Naive thymus-derived CD4-positive, alpha-beta T cell (primary cell): ENCODE measurements around the gene GRM5. TPM values are rescaled to one million over a fixed set of nuclear protein-coding genes. Genes with fewer than 3 reads are reported as not detected.
A peak's percentile ranks its signal among the peaks of the same experiment; 100 is the strongest.

Source experiments
- ATAC-seq: fragments of 150-1000 bp; cut with Tn5 transposase; 2 replicates; pipeline ENCODE4 v1.10.0; 2021; ENCODE audit warnings: mild to moderate bottlenecking, moderate library complexity
- CTCF ChIA-PET: fragments of 350-600 bp; sonication (Branson Sonifier 250); formaldehyde crosslinking; loops from one replicate; lab custom pipeline; 2021; ENCODE audit warnings: antibody characterized with exemption; lab: Charles Lee
- POLR2A ChIA-PET: fragments of 350-600 bp; sonication (Branson Sonifier 250); formaldehyde crosslinking; loops from one replicate; lab custom pipeline; 2021; ENCODE audit warnings: antibody characterized with exemption, inconsistent platforms; lab: Charles Lee
- DNase-seq, 9 donors: peaks; one replicate each; pipeline versions ENCODE4 v3.0.0 to v3.0.0-alpha.2; 2020 to 2022; ENCODE audit warnings: mixed read lengths in 1 of 9
- H3K27ac ChIP-seq: one replicate; pipeline ENCODE4 v1.7.0; 2013; ENCODE audit warnings: mild to moderate bottlenecking, low read depth, low read length, moderate library complexity
- H3K27me3 ChIP-seq, 2 donors: one replicate each; pipeline ENCODE4 v1.7.0; 2013; ENCODE audit warnings: low read length in 2 of 2, mild to moderate bottlenecking in 2 of 2, moderate library complexity in 2 of 2; ENCODE audit not compliant: control insufficient read depth in 2 of 2, insufficient read depth in 2 of 2
- H3K36me3 ChIP-seq, 3 experiments: 1 replicate in 2 of 3; 2 replicates in 1 of 3; pipeline ENCODE4 v1.7.0; 2013; ENCODE audit warnings: low read length in 3 of 3, mild to moderate bottlenecking in 3 of 3, moderate library complexity in 1 of 3; ENCODE audit not compliant: insufficient read depth in 3 of 3, control insufficient read depth in 2 of 3
- H3K4me1 ChIP-seq, 2 donors: one replicate each; pipeline ENCODE4 v1.7.0; 2013; ENCODE audit warnings: low read length in 2 of 2, mild to moderate bottlenecking in 2 of 2, moderate library complexity in 1 of 2; ENCODE audit not compliant: control insufficient read depth in 2 of 2, insufficient read depth in 2 of 2
- H3K4me3 ChIP-seq: 2 replicates; pipeline ENCODE4 v1.7.0; 2013; ENCODE audit warnings: mild to moderate bottlenecking, low read length
- H3K9me3 ChIP-seq, 3 experiments: 1 replicate in 2 of 3; 2 replicates in 1 of 3; pipeline ENCODE4 v1.7.0; 2013; ENCODE audit warnings: low read length in 3 of 3; ENCODE audit not compliant: control insufficient read depth in 2 of 3
- H3K27ac Mint-ChIP-seq, 9 donors: one replicate each; pipeline ENCODE4 v1.8.0; 2020 to 2022; ENCODE audit warnings: mixed read lengths in 9 of 9, mild to moderate bottlenecking in 8 of 9, moderate library complexity in 5 of 9, inconsistent platforms in 2 of 9
- H3K27me3 Mint-ChIP-seq, 5 donors: one replicate each; pipeline ENCODE4 v1.8.0; 2021 to 2022; ENCODE audit warnings: mixed read lengths in 5 of 5, mild to moderate bottlenecking in 1 of 5
- H3K36me3 Mint-ChIP-seq, 5 donors: one replicate each; pipeline ENCODE4 v1.8.0; 2020 to 2022; ENCODE audit warnings: mixed read lengths in 5 of 5, mild to moderate bottlenecking in 3 of 5, inconsistent platforms in 1 of 5
- H3K4me1 Mint-ChIP-seq, 7 donors: one replicate each; pipeline ENCODE4 v1.8.0; 2020 to 2022; ENCODE audit warnings: mixed read lengths in 7 of 7, mild to moderate bottlenecking in 3 of 7, inconsistent platforms in 1 of 7
- H3K4me3 Mint-ChIP-seq, 10 donors: one replicate each; pipeline ENCODE4 v1.8.0; 2020 to 2022; ENCODE audit warnings: mild to moderate bottlenecking in 10 of 10, mixed read lengths in 10 of 10, moderate library complexity in 6 of 10, inconsistent platforms in 2 of 10
- H3K9me3 Mint-ChIP-seq, 11 donors: one replicate each; pipeline ENCODE4 v1.8.0; 2020 to 2022; ENCODE audit warnings: mixed read lengths in 11 of 11, mild to moderate bottlenecking in 4 of 11, inconsistent platforms in 1 of 11, moderate library complexity in 1 of 11
- intact Hi-C, 2 donors: fragments of 100-400 bp; cut with micrococcal nuclease; formaldehyde crosslinking; loops; one replicate each; pipeline ENCODE4 v1.15.1; 2023
- polyA plus RNA-seq, 2 donors: library from polyadenylated mRNA; unstranded; fragments of 300-500 nt; fragmentation: Illumina TruSeq; gene quantifications; one replicate each; pipeline ENCODE4 v1.2.3, GENCODE V29; 2021
- total RNA-seq, 6 experiments: library from RNA in 5 of 6; stranded (reverse) in 5 of 6; gene quantifications; 1 replicate in 5 of 6; 2 replicates in 1 of 6; pipeline ENCODE4 v1.2.3 and lab custom pipeline; 2021 to 2026

GRM5 gene
- total and polyA plus RNA-seq, 7 experiments from 2014 or later = not detected

DNA sequence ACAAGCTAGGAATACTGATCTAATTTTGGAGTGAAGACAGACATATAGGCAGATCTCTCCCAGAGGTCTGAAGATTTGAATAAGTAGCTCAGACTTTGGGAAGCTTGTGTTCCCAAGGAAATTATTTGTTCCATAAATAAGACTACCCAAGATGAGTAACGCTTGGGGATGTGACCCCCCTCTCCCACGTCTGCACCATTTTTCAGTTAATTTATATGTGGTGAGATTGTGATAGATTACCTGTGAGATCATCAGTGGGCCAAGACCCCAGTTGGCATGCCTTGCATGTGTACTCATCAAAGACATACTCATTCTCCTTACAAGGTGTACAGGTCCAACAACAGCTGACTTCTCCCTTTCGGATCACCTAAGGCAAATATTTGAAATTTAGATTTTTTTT lies 475.4 kb downstream of the GRM5 start:
- Mint-ChIP-seq H3K27ac (no peak overlapping the region), H3K9me3 (no peaks in the 10 kb centered on the region), H3K4me3 (no peak overlapping the region), H3K27me3 (peaks cover 0 to 4% (median 0%) of the 10 kb centered on the region in 5 donors), H3K4me1 (peaks cover 0 to 20% (median 13%) of the 10 kb centered on the region in 7 donors), H3K36me3 (peaks cover 0 to 3% (median 0%) of the 10 kb centered on the region in 5 donors)
- Histone ChIP-seq H3K4me3 (no peak overlapping the region), H3K36me3 (no peaks in the 10 kb centered on the region), H3K27me3 (no peaks in the 10 kb centered on the region), H3K27ac (no peak overlapping the region), H3K9me3 (no peaks in the 10 kb centered on the region), H3K4me1 (no peaks in the 10 kb centered on the region)
- ATAC-seq (no peak), DNase-seq (no peak)
- ChIA-PET CTCF (no interaction called here), POLR2A (no interaction called here)
- intact Hi-C loops = no loop called here

- no peak for DNase-seq
- H3K9me3 Mint-ChIP-seq = no peaks in the 10 kb centered on the region
- Histone ChIP-seq H3K4me3 (no peak overlapping the region), H3K9me3 (no peaks in the 10 kb centered on the region), H3K27me3 (no peaks in the 10 kb centered on the region), H3K36me3 (no peaks in the 10 kb centered on the region), H3K4me1 (no peaks in the 10 kb centered on the region), H3K27ac (no peak overlapping the region)
- CTCF ChIA-PET = interaction anchor here (1.2 kb wide), 1 partner anchor 12 kb away, joined by 3 read pairs; no protein-coding TSS in a partner anchor
- ATAC-seq = no peak
- H3K4me3 Mint-ChIP-seq = no peak overlapping the region
- POLR2A ChIA-PET = no interaction called here
- intact Hi-C loops = no loop called here
- H3K4me1 Mint-ChIP-seq = peaks cover 0 to 22% (median 13%) of the 10 kb centered on the region in 7 donors
- H3K27ac Mint-ChIP-seq = peak overlapping the region in 1 of 9 donors; percentile 41
- H3K27me3 Mint-ChIP-seq = peaks cover 0 to 10% (median 8%) of the 10 kb centered on the region in 5 donors
- H3K36me3 Mint-ChIP-seq = peaks cover 0 to 3% (median 0%) of the 10 kb centered on the region in 5 donors
Measured at GRCh38 chr11:88583251-88583650, 482.5 kb downstream of the GRM5 start.

DNA sequence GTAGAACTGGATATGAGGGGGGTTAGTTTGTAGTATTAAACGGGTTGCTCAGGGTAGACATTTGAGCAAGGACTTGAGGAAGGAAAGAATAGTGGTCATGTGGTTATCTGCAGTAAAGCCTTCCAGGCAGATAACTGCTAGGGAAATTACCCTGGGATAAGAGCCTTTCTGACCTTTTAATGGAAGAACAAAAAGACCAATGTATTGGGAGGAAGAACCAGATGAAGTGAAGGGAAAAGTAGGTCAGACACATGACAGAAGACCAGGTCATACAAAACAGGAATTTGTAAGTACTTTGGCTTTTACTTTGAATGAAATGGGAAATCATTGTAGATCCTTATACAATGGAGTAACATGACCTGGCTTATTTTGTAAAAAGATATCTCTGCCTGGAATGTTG lies 486.3 kb downstream of the GRM5 start:
- CTCF ChIA-PET = no interaction called here
- ATAC-seq (no peak), DNase-seq (no peak)
- no peak overlapping the region for H3K27ac ChIP-seq
- H3K36me3 ChIP-seq = no peaks in the 10 kb centered on the region
- Mint-ChIP-seq H3K36me3 (no peaks in the 10 kb centered on the region), H3K9me3 (no peaks in the 10 kb centered on the region), H3K4me3 (no peak overlapping the region), H3K27ac (no peak overlapping the region), H3K27me3 (peaks cover 0 to 10% (median 8%) of the 10 kb centered on the region in 5 donors), H3K4me1 (peaks cover 0 to 7% (median 0%) of the 10 kb centered on the region in 7 donors)
- intact Hi-C loops = no loop called here
- POLR2A ChIA-PET = no interaction called here
- no peaks in the 10 kb centered on the region for H3K27me3 ChIP-seq
- no peaks in the 10 kb centered on the region for H3K4me1 ChIP-seq
- no peaks in the 10 kb centered on the region for H3K9me3 ChIP-seq
- H3K4me3 ChIP-seq = no peak overlapping the region

DNA sequence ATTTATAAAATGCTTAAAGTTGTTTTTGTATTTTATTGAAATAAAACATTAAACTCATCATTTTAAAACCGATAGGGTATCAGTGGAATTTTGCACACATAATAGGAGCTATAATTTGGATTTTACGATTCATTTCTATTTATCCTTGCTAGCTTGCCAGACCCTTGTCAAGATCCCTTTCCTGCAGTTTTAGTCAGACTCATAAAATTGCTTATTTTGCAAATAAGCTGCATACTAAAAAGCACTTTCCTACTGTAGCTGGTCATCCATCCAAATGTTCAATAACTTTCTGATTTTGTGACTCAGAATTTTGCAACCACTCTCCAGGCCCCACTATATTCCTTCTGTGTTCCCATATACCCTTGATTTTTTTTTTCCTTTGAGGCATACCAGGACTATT lies 489.0 kb downstream of the GRM5 start:
- H3K4me1 Mint-ChIP-seq = no peaks in the 10 kb centered on the region
- POLR2A ChIA-PET = no interaction called here
- Histone ChIP-seq H3K4me3 (no peak overlapping the region), H3K36me3 (no peaks in the 10 kb centered on the region), H3K9me3 (no peaks in the 10 kb centered on the region), H3K27ac (no peak overlapping the region), H3K27me3 (no peaks in the 10 kb centered on the region), H3K4me1 (no peaks in the 10 kb centered on the region)
- no peaks in the 10 kb centered on the region for H3K9me3 Mint-ChIP-seq
- peaks cover 0 to 11% (median 7%) of the 10 kb centered on the region in 5 donors for H3K27me3 Mint-ChIP-seq
- no peaks in the 10 kb centered on the region for H3K36me3 Mint-ChIP-seq
- no peak overlapping the region for H3K4me3 Mint-ChIP-seq
- intact Hi-C loops = loop anchor here in 1 of 2 donors (2.0 kb wide), 1 partner anchor 20 kb away; no protein-coding TSS in a partner anchor
- ATAC-seq (no peak), DNase-seq (no peak)
- H3K27ac Mint-ChIP-seq = no peak overlapping the region
- CTCF ChIA-PET = interaction anchor here (0.8 kb wide), 1 partner anchor 690 kb away, joined by 6 read pairs; no protein-coding TSS in a partner anchor

DNA sequence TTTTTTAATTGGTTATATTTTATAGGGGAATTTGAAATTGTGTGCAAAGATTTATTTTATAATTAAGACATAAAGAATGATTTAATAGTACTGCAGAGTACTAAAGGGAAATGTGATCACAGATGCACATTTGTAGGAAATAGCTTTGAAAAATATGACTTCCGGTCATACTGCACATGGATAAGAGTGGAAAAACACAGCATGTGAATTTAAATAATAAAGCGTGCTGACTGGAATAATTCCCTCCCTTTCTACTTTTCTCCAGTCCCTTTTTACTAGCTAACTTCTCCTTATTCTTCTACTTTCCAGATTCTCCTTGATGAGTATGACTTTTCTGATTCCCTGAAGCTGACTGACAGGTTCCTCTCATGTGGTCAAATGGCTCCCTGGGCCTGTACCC lies 489.9 kb downstream of the GRM5 start:
- ChIA-PET POLR2A (no interaction called here), CTCF (no interaction called here)
- Mint-ChIP-seq H3K9me3 (no peaks in the 10 kb centered on the region), H3K27ac (no peak overlapping the region), H3K36me3 (no peaks in the 10 kb centered on the region), H3K4me1 (no peaks in the 10 kb centered on the region), H3K27me3 (peaks cover 0 to 12% (median 7%) of the 10 kb centered on the region in 5 donors), H3K4me3 (no peak overlapping the region)
- intact Hi-C loops = loop anchor here in 1 of 2 donors (2.0 kb wide), 1 partner anchor 21 kb away; no protein-coding TSS in a partner anchor
- no peak for ATAC-seq
- Histone ChIP-seq H3K27me3 (no peaks in the 10 kb centered on the region), H3K4me1 (no peaks in the 10 kb centered on the region), H3K9me3 (no peaks in the 10 kb centered on the region), H3K4me3 (no peak overlapping the region), H3K27ac (no peak overlapping the region), H3K36me3 (no peaks in the 10 kb centered on the region)
- no peak for DNase-seq

- CTCF ChIA-PET = no interaction called here
- Mint-ChIP-seq H3K27ac (no peak overlapping the region), H3K4me3 (no peak overlapping the region), H3K9me3 (no peaks in the 10 kb centered on the region), H3K4me1 (no peaks in the 10 kb centered on the region), H3K36me3 (no peaks in the 10 kb centered on the region), H3K27me3 (peaks cover 0 to 4% (median 0%) of the 10 kb centered on the region in 5 donors)
- no peak overlapping the region for H3K4me3 ChIP-seq
- POLR2A ChIA-PET = interaction anchor here (0.6 kb wide), 1 partner anchor 301 kb away, joined by 3 read pairs; no protein-coding TSS in a partner anchor
- H3K4me1 ChIP-seq = no peaks in the 10 kb centered on the region
- no peaks in the 10 kb centered on the region for H3K27me3 ChIP-seq
- H3K36me3 ChIP-seq = no peaks in the 10 kb centered on the region
- H3K27ac ChIP-seq = no peak overlapping the region
- no peaks in the 10 kb centered on the region for H3K9me3 ChIP-seq
- no peak for ATAC-seq
- intact Hi-C loops = no loop called here
- DNase-seq = no peak
Measured at GRCh38 chr11:88569342-88569741, 496.4 kb downstream of the GRM5 start.

GRCh38 chr11:88555829-88556202 lies 510.0 kb downstream of the GRM5 start:
- ATAC-seq (no peak), DNase-seq (no peak)
- no peaks in the 10 kb centered on the region for H3K27me3 ChIP-seq
- no peaks in the 10 kb centered on the region for H3K36me3 ChIP-seq
- no peaks in the 10 kb centered on the region for H3K4me1 ChIP-seq
- intact Hi-C loops = no loop called here
- no peak overlapping the region for H3K4me3 ChIP-seq
- no peak overlapping the region for H3K27ac ChIP-seq
- Mint-ChIP-seq H3K4me1 (peaks cover 0 to 8% (median 0%) of the 10 kb centered on the region in 7 donors), H3K27ac (no peak overlapping the region), H3K4me3 (no peak overlapping the region), H3K27me3 (peaks cover 0 to 10% (median 0%) of the 10 kb centered on the region in 5 donors), H3K9me3 (no peaks in the 10 kb centered on the region), H3K36me3 (no peaks in the 10 kb centered on the region)
- no peaks in the 10 kb centered on the region for H3K9me3 ChIP-seq
- POLR2A ChIA-PET = no interaction called here
- CTCF ChIA-PET = no interaction called here
